PC-9 (cell line): ENCODE measurements around the gene CD4.

Experiments used
- EZH2 ChIP-seq: fragments of 200-600 bp; sonication (generic); IDR thresholded peaks from 2 replicates; pipeline ENCODE4 v1.8.0; 2017; ENCODE audit warnings: antibody characterized with exemption, low read depth
- TF ChIP-seq, protein P1 (sequence below): fragments of 200-600 bp; sonication (generic); conservative IDR thresholded peaks from 2 replicates; pipeline ENCODE4 v1.6.1; 2017; ENCODE audit warnings: mixed run types, antibody characterized with exemption, mild to moderate bottlenecking, moderate library complexity

DNA sequence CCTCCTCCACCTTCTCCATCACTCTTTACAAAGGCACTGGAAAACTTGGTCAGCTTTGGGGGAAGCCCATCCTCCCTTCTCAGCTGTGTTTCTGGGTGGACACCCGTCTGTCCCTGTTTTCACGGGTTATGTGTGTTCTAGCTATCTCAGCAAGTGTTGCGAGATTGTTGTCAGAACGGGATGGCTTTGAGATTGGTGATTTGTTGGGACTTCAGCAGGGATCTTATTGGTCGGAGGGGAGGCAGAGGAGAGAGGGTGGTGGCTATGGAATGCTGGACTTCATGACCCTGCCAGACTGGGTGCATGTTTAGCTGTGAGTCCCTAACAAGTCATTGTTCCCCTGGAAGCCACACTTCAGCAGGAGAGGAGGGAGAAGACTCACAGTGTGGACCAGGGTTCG is 64.7 kb downstream of the CD4 start:
- no peak for TF ChIP-seq EZH2
- TF ChIP-seq, protein P1, sequence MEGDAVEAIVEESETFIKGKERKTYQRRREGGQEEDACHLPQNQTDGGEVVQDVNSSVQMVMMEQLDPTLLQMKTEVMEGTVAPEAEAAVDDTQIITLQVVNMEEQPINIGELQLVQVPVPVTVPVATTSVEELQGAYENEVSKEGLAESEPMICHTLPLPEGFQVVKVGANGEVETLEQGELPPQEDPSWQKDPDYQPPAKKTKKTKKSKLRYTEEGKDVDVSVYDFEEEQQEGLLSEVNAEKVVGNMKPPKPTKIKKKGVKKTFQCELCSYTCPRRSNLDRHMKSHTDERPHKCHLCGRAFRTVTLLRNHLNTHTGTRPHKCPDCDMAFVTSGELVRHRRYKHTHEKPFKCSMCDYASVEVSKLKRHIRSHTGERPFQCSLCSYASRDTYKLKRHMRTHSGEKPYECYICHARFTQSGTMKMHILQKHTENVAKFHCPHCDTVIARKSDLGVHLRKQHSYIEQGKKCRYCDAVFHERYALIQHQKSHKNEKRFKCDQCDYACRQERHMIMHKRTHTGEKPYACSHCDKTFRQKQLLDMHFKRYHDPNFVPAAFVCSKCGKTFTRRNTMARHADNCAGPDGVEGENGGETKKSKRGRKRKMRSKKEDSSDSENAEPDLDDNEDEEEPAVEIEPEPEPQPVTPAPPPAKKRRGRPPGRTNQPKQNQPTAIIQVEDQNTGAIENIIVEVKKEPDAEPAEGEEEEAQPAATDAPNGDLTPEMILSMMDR = no peak
